Measurements from ENCODE around the gene TGM2.

Gene TGM2

DNA sequence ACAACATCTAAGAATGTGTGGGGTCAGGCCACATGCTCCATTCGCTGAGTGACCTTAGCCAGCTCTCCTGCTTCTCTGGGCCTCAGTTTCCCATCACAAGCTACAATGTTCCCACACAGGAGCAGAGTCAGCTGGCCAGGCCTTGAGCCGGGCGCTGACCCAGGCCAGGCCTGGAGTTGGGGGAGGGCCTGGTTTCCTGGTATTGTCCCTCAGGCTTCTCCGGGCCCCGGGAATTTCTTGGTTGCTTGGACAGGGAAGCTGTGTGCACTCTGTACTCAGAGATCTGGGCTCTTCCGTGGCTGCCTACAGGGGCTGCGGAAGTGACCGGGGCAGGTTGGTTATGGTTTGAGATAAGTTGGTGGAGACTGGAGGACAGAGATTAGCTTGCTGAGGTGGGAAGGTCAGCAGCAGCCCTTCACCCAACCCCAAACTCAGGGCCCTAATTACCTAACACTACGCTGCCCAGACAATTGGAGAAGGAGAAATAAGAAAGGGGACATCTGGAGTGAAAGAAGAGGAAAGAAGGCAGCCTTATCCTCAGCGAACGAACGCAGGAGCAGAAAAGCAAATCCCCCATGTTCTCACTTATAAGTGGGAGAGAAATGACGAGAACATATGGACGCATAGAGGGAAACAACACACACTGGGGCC, 6.2 kb downstream of the TGM2 start:
- no peak for DNase-seq

DNA sequence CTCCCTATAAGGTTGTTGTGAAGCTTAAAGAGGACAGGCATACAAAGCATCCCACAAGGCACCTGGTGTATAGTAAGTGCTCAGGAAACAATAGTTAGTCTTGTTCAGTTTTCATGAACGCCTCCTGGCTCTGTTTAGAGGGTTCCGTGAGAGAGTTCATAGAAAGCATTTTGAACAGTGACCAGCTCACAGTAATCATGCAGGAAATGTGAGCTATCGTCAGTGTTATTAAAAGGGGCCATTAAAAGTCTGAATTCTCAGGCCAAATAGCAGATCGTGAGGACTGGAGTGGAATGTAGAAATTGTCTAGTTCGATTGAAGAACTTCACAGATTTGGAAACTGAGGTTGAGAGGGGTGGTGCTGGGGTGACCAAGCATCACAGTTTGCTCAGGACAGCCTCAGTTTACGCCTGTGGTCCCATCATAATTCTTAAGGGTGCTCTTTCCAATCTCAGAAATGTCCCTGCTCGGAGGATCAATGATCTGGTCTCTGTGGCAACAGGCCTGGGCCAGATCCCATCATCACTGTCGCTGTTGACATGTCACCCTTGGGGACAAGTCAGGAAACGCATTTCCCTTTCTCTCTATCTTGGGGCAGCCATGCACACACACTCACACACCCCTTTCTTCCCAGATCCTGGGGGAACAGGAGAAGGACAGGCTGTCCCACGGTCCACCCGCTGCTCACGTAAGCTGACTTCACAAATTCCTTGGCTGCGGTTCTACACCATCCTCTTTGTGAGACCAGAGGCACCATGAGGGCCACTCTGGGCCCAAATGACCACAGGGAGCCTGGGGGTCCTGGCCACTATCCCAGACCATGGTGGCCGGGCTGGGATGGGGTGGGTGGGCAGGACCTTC, 7.2 kb downstream of the TGM2 start:
- DNase-seq = no peak

- DNase-seq = no peak
Measured at GRCh38 chr20:38156888-38157634, 8.0 kb downstream of the TGM2 start.

- DNase-seq = no peak
Measured at GRCh38 chr20:38156280-38156679, 8.8 kb downstream of the TGM2 start.

DNA sequence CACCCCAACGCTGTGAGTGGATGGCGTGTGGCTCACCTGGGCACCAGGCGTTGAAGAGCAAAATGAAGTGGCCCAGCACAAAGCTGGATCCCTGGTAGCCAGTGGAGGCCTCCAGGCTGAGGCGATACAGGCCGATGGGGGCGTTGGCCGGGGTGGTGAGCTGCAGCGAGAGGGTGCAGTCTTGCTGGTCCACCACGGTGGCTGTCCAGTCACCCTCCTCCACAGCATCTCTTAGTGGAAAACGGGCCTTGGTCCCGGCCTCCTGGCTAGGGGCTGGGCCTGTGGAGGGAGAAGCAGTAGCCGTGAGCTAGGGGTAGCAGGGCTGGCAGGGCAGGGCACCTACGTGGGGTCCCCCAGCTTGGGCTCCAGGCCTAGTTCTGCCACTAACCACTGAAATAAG, 9.3 kb downstream of the TGM2 start:
- no peak for DNase-seq

DNA sequence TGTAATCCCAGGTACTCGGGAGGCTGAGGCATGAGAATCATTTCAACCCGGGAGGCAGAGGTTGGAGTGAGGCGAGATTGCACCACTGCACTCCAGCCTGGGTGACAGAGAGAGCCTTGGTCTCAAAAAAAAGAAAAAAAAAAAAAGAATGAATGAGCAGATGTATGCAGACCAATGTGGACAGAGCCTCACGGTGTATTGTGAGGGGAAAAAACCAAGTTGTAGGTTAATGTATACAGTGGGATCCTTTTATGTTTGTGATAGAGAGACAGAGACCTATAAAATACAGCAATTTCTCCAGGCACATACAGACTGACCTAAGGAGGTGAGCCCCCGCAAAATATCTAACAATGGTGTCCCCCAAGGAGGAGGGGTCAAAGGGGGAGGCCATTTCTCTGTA, 11.7 kb downstream of the TGM2 start:
- no peak for DNase-seq

- DNase-seq = peak; percentile 13
Measured at GRCh38 chr20:38152621-38153221, 12.3 kb downstream of the TGM2 start.

- no peak for DNase-seq
Measured at GRCh38 chr20:38152175-38152620, 12.9 kb downstream of the TGM2 start.

GRCh38 chr20:38151455-38151854, 13.6 kb downstream of the TGM2 start:
- DNase-seq = no peak

- no peak for DNase-seq
Measured at GRCh38 chr20:38150335-38151170, 14.5 kb downstream of the TGM2 start.

GRCh38 chr20:38148328-38149102, 16.6 kb downstream of the TGM2 start:
- no peak for DNase-seq

DNA sequence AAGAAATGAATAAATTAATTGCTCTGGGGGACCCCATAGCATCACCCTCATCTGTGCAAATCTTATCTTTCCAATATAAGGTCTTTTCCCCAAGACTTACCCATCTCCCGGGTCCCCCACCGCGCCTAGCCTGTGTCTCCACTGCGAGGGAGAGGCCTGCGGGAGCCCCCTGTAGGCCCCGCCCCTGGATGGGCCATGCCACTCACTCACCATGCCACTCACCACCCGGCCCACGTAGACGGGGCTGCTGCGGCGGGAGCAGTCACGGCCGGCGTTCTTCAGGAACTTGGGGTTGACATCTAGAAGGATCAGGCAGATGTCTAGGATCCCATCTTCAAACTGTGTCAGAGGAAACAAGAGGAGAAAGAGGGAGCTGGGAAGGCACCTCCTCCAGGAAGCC, 17.3 kb downstream of the TGM2 start:
- no peak for DNase-seq

DNA sequence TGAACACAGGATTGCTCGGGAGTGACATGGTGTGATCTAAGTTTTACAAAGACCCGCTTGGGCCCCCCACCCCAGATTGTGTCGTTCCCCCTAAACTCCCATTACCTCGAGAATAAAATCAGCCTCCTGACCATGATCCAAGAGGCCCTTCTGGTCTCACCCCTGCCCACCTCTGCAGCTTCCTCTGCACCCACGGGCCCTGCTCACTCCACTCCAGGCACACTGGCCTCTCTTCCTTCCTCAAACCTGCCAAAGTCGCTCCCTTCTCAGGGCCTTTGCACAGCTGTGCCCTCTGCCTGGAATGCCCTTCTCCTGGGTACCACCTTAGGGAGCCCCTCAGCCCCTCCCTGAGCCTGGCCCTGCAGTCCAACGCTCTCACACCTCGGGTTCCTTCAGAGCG, 17.9 kb downstream of the TGM2 start:
- no peak for DNase-seq

DNA sequence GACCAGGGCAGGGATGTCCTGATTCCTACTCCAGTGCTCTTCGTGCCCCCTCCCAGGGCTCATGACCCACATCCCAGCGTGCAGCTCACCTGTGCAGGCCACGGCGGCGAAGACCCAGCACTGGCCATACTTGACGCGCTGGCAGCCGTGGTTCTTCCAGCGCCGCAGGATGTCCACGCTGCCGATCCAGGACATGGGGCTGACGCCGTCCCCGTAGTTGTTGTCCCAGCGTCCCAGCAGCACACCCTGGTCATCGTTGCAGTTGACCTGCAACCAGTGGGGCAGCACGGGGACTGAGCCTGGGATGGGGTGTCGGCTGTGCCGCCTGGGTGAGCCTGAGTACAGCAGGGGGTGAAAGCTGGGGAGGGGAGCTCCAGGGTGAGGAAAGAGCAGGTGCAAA, 18.4 kb downstream of the TGM2 start:
- DNase-seq = no peak

DNA sequence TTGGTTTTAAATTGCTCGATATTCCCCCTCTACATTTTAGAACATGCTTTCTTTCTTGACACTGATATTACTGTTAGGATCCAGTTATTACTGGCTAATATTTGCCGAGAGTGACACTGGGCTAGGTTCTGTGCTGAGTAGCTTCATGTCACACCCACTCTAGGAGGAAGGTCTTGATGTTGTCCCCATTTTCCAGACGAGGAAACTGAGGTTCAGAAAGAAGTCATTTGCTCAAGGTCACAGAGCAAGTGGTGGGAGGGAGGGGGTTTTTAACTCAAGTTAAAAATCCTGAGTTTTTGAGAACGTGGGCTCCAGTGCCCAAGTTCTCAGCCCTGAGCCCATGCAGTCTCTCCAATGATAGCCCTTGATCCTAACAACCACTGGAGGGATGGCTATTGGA, 18.9 kb downstream of the TGM2 start:
- DNase-seq = no peak

GRCh38 chr20:38145729-38146075, 19.4 kb downstream of the TGM2 start:
- no peak for DNase-seq

DNA sequence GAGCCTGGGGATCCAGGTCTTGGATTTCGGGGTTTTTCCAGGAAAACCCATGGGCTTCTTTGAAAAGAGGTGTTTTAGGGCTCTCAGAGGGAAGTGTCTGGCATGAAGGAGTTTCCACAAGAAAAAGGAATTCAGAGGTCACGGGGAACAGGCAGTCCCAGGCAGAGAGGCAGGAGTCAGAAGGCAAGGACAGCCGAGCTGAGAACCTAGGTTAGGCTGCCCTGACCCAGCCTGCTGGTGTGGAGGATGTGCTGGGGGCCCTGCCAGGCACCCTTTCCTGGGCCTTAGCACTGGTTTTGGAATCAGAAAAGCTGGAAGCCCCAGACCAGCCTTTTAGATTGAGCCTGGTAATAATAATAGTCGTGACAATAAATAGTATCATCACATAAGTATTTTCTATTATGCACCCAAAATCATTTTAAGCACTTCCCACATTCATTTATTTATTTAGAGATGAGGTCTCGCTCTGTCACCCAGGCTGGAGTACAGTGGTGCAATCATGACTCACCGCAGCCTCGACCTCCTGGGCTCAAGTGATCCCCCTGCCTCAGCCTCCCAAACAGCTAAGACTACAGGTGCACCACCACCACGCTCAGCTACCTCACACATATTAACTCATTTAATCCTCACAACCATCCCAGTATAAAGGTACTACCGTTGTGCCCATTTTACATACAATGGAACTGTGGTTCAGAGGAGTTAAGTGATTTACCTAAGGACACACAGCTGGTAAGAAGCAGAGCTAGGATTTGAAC, 19.9 kb downstream of the TGM2 start:
- no peak for DNase-seq

DNA sequence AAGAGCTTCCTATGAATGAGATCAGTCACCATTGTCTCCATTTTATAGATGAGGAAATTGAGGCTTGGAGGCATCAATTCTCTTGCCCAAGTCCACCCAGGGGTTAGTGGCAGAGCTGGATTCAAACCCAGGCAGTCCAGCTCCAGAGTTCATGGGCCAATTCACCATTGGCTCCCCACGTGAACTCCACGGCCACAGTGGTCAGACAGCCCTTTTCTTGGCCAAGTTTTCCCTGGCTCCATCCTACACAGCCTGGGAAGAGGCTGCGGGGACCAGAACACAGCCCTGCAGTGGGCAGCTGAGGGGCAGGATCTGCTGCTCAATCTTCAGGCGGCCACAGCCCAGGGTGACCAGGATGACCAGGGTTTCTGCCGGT, 20.5 kb downstream of the TGM2 start:
- DNase-seq = no peak

GRCh38 chr20:38143646-38144554, 21.2 kb downstream of the TGM2 start:
- no peak for DNase-seq

- DNase-seq = no peak
Measured at GRCh38 chr20:38143238-38143645, 21.8 kb downstream of the TGM2 start.
